RWPE2 (cell line): ENCODE measurements around the gene CCDC69.
A peak's percentile ranks its signal among the peaks of the same experiment; 100 is the strongest.

Experiments used
- ATAC-seq: fragments of 200-7000 bp; cut with Tn5 transposase; 3 replicates; pipeline ENCODE4 v1.9.1; 2021; ENCODE audit warnings: low read depth
- DNase-seq: peaks from one replicate; pipeline ENCODE4 v3.0.0-alpha.2; 2020; ENCODE audit warnings: low spot score
- H3K27ac ChIP-seq: fragments of 450-650 bp; 2 replicates; pipeline ENCODE4 v1.5.1; 2017; ENCODE audit warnings: mild to moderate bottlenecking; ENCODE audit not compliant: poor library complexity, severe bottlenecking
- H3K27me3 ChIP-seq: fragments of 250-450 bp; sonication (Bioruptor Pico); 2 replicates; pipeline ENCODE4 v1.5.1; 2021; ENCODE audit warnings: mild to moderate bottlenecking, moderate library complexity; ENCODE audit not compliant: insufficient read depth, poor library complexity, severe bottlenecking
- H3K36me3 ChIP-seq: fragments of 250-450 bp; sonication (Bioruptor Pico); 2 replicates; pipeline ENCODE4 v1.5.1; 2020; ENCODE audit warnings: low read depth, mild to moderate bottlenecking, moderate library complexity
- H3K4me1 ChIP-seq: fragments of 250-450 bp; sonication (Bioruptor Pico); 2 replicates; pipeline ENCODE4 v1.5.1; 2021; ENCODE audit warnings: mild to moderate bottlenecking, moderate library complexity; ENCODE audit not compliant: insufficient read depth, poor library complexity, severe bottlenecking
- H3K4me3 ChIP-seq: fragments of 250-450 bp; sonication (Bioruptor Pico); 2 replicates; pipeline ENCODE4 v1.5.1; 2021; ENCODE audit warnings: mild to moderate bottlenecking, moderate library complexity; ENCODE audit not compliant: severe bottlenecking
- H3K9me3 ChIP-seq: fragments of 250-450 bp; sonication (Bioruptor Pico); 2 replicates; pipeline ENCODE4 v1.5.1; 2021; ENCODE audit warnings: mild to moderate bottlenecking, moderate library complexity; ENCODE audit not compliant: severe bottlenecking
- CTCF ChIP-seq: fragments of 450-650 bp; IDR thresholded peaks from one replicate; pipeline ENCODE4 v1.5.1; 2017; ENCODE audit warnings: mild to moderate bottlenecking, moderate library complexity; ENCODE audit not compliant: poor library complexity, severe bottlenecking

Gene CCDC69

GRCh38 chr5:151214614-151215545 is 9.0 kb downstream of the CCDC69 start:
- ATAC-seq = 0 out of 3 replicates have a peak, but pooled peaks have one; percentile 11
- Histone ChIP-seq H3K36me3 (no peaks in the 10 kb centered on the region), H3K27me3 (no peaks in the 10 kb centered on the region), H3K27ac (no peak overlapping the region), H3K4me1 (no peaks in the 10 kb centered on the region), H3K9me3 (no peaks in the 10 kb centered on the region), H3K4me3 (no peak overlapping the region)
- peak; percentile 50 for DNase-seq
- TF ChIP-seq CTCF = no peak

- H3K27me3 ChIP-seq = no peaks in the 10 kb centered on the region
- H3K27ac ChIP-seq = no peak overlapping the region
- H3K9me3 ChIP-seq = no peaks in the 10 kb centered on the region
- H3K4me3 ChIP-seq = no peak overlapping the region
- no peaks in the 10 kb centered on the region for H3K36me3 ChIP-seq
- no peaks in the 10 kb centered on the region for H3K4me1 ChIP-seq
- no peak for TF ChIP-seq CTCF
- DNase-seq (peak; percentile 44), ATAC-seq (peak; percentile 60)
These were observed 9.9 kb downstream of the CCDC69 start for GRCh38 chr5:151213803-151214613.

- no peaks in the 10 kb centered on the region for H3K36me3 ChIP-seq
- DNase-seq (no peak), ATAC-seq (no peak; the same call in 2 of the 3 replicates)
- no peak overlapping the region for H3K27ac ChIP-seq
- no peaks in the 10 kb centered on the region for H3K4me1 ChIP-seq
- H3K27me3 ChIP-seq = no peaks in the 10 kb centered on the region
- no peak for TF ChIP-seq CTCF
- no peaks in the 10 kb centered on the region for H3K9me3 ChIP-seq
- no peak overlapping the region for H3K4me3 ChIP-seq
These were observed 11.5 kb downstream of the CCDC69 start for GRCh38 chr5:151212406-151212798.

GRCh38 chr5:151208481-151208914 is 15.4 kb downstream of the CCDC69 start:
- H3K27ac ChIP-seq = no peak overlapping the region
- no peaks in the 10 kb centered on the region for H3K36me3 ChIP-seq
- no peaks in the 10 kb centered on the region for H3K27me3 ChIP-seq
- H3K4me3 ChIP-seq = no peak overlapping the region
- no peak for TF ChIP-seq CTCF
- H3K4me1 ChIP-seq = no peaks in the 10 kb centered on the region
- DNase-seq (peak; percentile 37), ATAC-seq (no peak)
- H3K9me3 ChIP-seq = no peaks in the 10 kb centered on the region
